ENCODE data around the gene ITGB6.

ITGB6 gene

DNA sequence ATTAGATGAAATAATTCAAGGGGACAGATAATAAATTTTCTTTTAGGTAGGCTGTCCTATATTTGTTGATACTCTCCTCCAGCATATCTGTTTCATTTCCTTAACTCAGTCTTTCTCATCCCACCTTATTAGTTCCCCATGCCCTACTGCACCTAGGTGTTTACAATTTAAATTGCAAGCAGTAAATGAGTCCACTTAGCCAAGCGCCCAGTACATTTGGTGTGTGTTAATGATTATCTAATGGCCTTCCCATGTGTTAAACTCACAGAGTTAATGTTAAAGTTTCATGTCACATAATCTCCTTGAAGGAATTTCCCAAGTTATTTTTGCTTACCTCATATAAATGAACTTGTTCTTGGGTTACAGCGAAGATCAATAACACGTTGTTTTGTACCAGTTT is 31.2 kb downstream of the ITGB6 start:
- no peak overlapping the region for H3K4me3 ChIP-seq (ENCODE audit: low read depth, low read length)
- TF ChIP-seq, protein P1, sequence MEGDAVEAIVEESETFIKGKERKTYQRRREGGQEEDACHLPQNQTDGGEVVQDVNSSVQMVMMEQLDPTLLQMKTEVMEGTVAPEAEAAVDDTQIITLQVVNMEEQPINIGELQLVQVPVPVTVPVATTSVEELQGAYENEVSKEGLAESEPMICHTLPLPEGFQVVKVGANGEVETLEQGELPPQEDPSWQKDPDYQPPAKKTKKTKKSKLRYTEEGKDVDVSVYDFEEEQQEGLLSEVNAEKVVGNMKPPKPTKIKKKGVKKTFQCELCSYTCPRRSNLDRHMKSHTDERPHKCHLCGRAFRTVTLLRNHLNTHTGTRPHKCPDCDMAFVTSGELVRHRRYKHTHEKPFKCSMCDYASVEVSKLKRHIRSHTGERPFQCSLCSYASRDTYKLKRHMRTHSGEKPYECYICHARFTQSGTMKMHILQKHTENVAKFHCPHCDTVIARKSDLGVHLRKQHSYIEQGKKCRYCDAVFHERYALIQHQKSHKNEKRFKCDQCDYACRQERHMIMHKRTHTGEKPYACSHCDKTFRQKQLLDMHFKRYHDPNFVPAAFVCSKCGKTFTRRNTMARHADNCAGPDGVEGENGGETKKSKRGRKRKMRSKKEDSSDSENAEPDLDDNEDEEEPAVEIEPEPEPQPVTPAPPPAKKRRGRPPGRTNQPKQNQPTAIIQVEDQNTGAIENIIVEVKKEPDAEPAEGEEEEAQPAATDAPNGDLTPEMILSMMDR (IDR thresholded peaks at IDR 0.05; ENCODE audit: borderline replicate concordance, insufficient read depth, low read depth, low read length) = no peak

- TF ChIP-seq, protein P1 (IDR thresholded peaks at IDR 0.05; ENCODE audit: borderline replicate concordance, insufficient read depth, low read depth, low read length) = no peak
- H3K4me3 ChIP-seq (ENCODE audit: low read depth, low read length) = no peak overlapping the region
These were observed 32.9 kb downstream of the ITGB6 start for GRCh38 chr2:160167089-160167740.

- no peak overlapping the region for H3K4me3 ChIP-seq (ENCODE audit: low read depth, low read length)
- TF ChIP-seq, protein P1 (IDR thresholded peaks at IDR 0.05; ENCODE audit: borderline replicate concordance, insufficient read depth, low read depth, low read length) = no peak
These were observed 34.1 kb downstream of the ITGB6 start for GRCh38 chr2:160165996-160166395.

GRCh38 chr2:160165081-160165480 is 35.0 kb downstream of the ITGB6 start:
- H3K4me3 ChIP-seq (ENCODE audit: low read depth, low read length) = no peak overlapping the region
- TF ChIP-seq, protein P1 (IDR thresholded peaks at IDR 0.05; ENCODE audit: borderline replicate concordance, insufficient read depth, low read depth, low read length) = no peak

- TF ChIP-seq, protein P1 (IDR thresholded peaks at IDR 0.05; ENCODE audit: borderline replicate concordance, insufficient read depth, low read depth, low read length) = no peak
These were observed 41.9 kb downstream of the ITGB6 start for GRCh38 chr2:160157861-160158829.

DNA sequence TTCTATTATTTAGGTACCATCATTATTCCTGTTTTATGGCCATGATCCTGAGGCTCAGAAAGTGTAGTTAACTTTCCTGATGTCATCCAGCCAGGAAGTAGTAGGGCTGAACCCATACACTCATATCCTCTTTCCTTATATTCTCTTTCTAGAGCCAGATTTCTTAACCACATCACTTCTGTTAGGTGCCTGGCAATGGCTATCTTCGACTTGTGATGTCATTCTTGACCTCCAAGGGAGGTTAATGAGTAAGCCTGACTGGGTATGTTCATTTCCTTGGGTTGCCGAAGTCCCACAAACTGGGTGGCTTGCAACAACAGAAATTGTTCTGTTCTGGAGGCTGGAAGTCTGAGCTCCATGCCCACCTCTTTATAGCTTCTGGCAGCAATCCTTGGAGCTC is 43.4 kb downstream of the ITGB6 start:
- H3K4me3 ChIP-seq (ENCODE audit: low read depth, low read length) = no peak overlapping the region
- TF ChIP-seq, protein P1 (IDR thresholded peaks at IDR 0.05; ENCODE audit: borderline replicate concordance, insufficient read depth, low read depth, low read length) = no peak

More at GRCh38 chr2:160157861-160158829, 41.9 kb downstream of the ITGB6 start:
- no peak overlapping the region for H3K4me3 ChIP-seq (ENCODE audit: low read depth, low read length)

Measured in GM12875 (cell line).